ENCODE data around the gene SNW1. TPM values are rescaled to one million over a fixed set of nuclear protein-coding genes. Genes with fewer than 3 reads are reported as not detected.
"Not testable (repeated sequence)": the region's sequence is repeated elsewhere in the genome, so short reads cannot be mapped to it uniquely, and the experiment has no call there.

SNW1 gene
- total and polyA plus RNA-seq, 2 of the 4 experiments (the other 2 are of a cell fraction): 28.2 to 30.6 TPM

DNA sequence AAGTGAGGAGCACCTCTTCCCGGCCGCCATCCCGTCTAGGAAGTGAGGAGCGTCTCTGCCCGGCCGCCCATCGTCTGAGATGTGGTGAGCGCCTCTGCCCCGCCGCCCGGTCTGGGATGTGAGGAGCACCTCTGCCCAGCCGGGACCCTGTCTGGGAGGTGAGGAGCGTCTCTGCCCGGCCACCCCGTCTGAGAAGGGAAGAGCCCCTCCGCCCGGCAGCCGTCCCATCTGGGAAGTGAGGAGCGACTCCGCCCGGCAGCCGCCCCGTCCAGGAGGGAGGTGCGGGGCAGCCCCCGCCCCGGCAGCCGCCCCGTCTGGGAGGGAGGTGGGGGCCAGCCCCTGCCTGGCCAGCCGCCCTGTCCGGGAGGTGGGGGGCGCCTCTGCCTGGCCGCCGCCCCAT is 13.5 kb downstream of the SNW1 start:
- H3K27me3 ChIP-seq (ENCODE audit: control insufficient read depth, insufficient read depth, low read length); POLR2A ChIA-PET (ENCODE audit: unreplicated experiment); H3K4me1 ChIP-seq (ENCODE audit: control insufficient read depth, insufficient read depth, low read length); H2AK5ac ChIP-seq (ENCODE audit: low read depth, low read length); H2BK15ac ChIP-seq (ENCODE audit: low read depth, low read length); H3K14ac ChIP-seq (replicated peaks; ENCODE audit: low read depth, low read length); H3K9ac ChIP-seq (ENCODE audit: low read depth, low read length); H2AFZ ChIP-seq (replicated peaks; ENCODE audit: low read length, poor library complexity); CTCF ChIA-PET; H2AK9ac ChIP-seq (replicated peaks; ENCODE audit: low read depth, low read length, poor library complexity); in situ Hi-C loops (cut with MboI; ENCODE audit: low sequenced_read_pairs); H4K91ac ChIP-seq (ENCODE audit: insufficient read depth, low read depth, low read length); dilution Hi-C loops (cut with HindIII; ENCODE audit: low sequenced_read_pairs, unreplicated experiment); H2BK5ac ChIP-seq (ENCODE audit: low read depth, low read length, poor library complexity, severe bottlenecking); H4K8ac ChIP-seq (ENCODE audit: low read depth in 2 of 2, low read length in 2 of 2); ATAC-seq (ENCODE audit: low read depth); BruUV-seq (replicated peaks); intact Hi-C loops (cut with micrococcal nuclease); H2BK20ac ChIP-seq (ENCODE audit: low read depth, low read length); H3K56ac ChIP-seq (ENCODE audit: extremely low read depth, insufficient read depth, low read length); H3K23ac ChIP-seq (ENCODE audit: low read depth, low read length); H3K18ac ChIP-seq (ENCODE audit: low read depth, low read length); H3K4me3 ChIP-seq (ENCODE audit: insufficient read depth, low read depth, low read length); H3K27ac ChIP-seq (ENCODE audit: insufficient read depth, low read length); H4K5ac ChIP-seq (ENCODE audit: low read depth, low read length); H3K4me2 ChIP-seq (ENCODE audit: low read depth, low read length); H3K9me3 ChIP-seq (ENCODE audit: control insufficient read depth, insufficient read depth, low read length); DNase-seq; H2BK120ac ChIP-seq (ENCODE audit: low read depth, low read length); H3K4ac ChIP-seq (ENCODE audit: low read depth, low read length); H3K9me1 ChIP-seq (ENCODE audit: insufficient read depth, low read length): not testable (repeated sequence)
- WGBS, 2 experiments (ENCODE audit: extremely low coverage in 2 of 2, insufficient read length in 1 of 2): 78% methylated on average over 11 of the region's 33 CpGs; no CpG with 5 or more reads in 1 of the 2 experiments
- Histone ChIP-seq H3K79me1 (ENCODE audit: low read depth in 1 of 2, low read length in 2 of 2) (peaks cover 25 to 33% of the 10 kb centered on the region in 2 experiments), H3K36me3 (ENCODE audit: control insufficient read depth, insufficient read depth, low read length) (peaks cover 30% of the 10 kb centered on the region), H4K20me1 (ENCODE audit: insufficient read depth, low read length) (peaks cover 13% of the 10 kb centered on the region; the same call in 1 of the 2 replicates)
